CD4-positive, alpha-beta T cell (primary cell): ENCODE measurements around the gene AGK. TPM values are rescaled to one million over a fixed set of nuclear protein-coding genes. Genes with fewer than 3 reads are reported as not detected.

Experiments
- ATAC-seq: fragments of 200-7000 bp; cut with Tn5 transposase; one replicate; pipeline ENCODE4 v1.10.0; 2022; ENCODE audit warnings: mild to moderate bottlenecking; ENCODE audit not compliant: poor library complexity
- CTCF ChIA-PET: fragments of 350-600 bp; sonication (Branson Sonifier 250); formaldehyde crosslinking; loops from one replicate; lab custom pipeline; 2021; ENCODE audit warnings: antibody characterized with exemption, inconsistent platforms; lab: Charles Lee
- POLR2A ChIA-PET: fragments of 350-600 bp; sonication (Branson Sonifier 250); formaldehyde crosslinking; loops from one replicate; lab custom pipeline; 2021; ENCODE audit warnings: antibody characterized with exemption, inconsistent platforms; lab: Charles Lee
- DNase-seq, 14 experiments: peaks; one replicate each; pipeline ENCODE4 v3.0.0-alpha.2; 2013 to 2020; ENCODE audit warnings: mixed read lengths in 2 of 14
- H3K27ac ChIP-seq, 2 donors: one replicate each; pipeline versions ENCODE4 v1.5.1 to v1.7.0; 2013; ENCODE audit warnings: low read length in 2 of 2, low read depth in 1 of 2, mild to moderate bottlenecking in 1 of 2
- H3K27me3 ChIP-seq, 2 experiments: 1 replicate in 1 of 2; 2 replicates in 1 of 2; pipeline versions ENCODE4 v1.6.1 to v1.7.0; 2013; ENCODE audit warnings: low read length in 2 of 2, control low read depth in 1 of 2, mild to moderate bottlenecking in 1 of 2, moderate library complexity in 1 of 2; ENCODE audit not compliant: insufficient read depth in 2 of 2, control insufficient read depth in 1 of 2
- H3K36me3 ChIP-seq: one replicate; pipeline ENCODE4 v1.6.1; 2013; ENCODE audit warnings: low read length, control low read depth; ENCODE audit not compliant: insufficient read depth
- H3K4me1 ChIP-seq: one replicate; pipeline ENCODE4 v1.6.1; 2013; ENCODE audit warnings: low read length, control low read depth; ENCODE audit not compliant: insufficient read depth
- H3K4me3 ChIP-seq: one replicate; pipeline ENCODE4 v1.5.1; 2013; ENCODE audit warnings: mild to moderate bottlenecking, low read length, moderate library complexity
- H3K9me3 ChIP-seq, 2 experiments: 1 replicate in 1 of 2; 2 replicates in 1 of 2; pipeline versions ENCODE4 v1.6.1 to v1.7.0; 2013; ENCODE audit warnings: low read length in 2 of 2, mild to moderate bottlenecking in 2 of 2, control low read depth in 1 of 2, moderate library complexity in 1 of 2; ENCODE audit not compliant: control insufficient read depth in 1 of 2, insufficient read depth in 1 of 2
- H3K27ac Mint-ChIP-seq: one replicate; pipeline ENCODE4 v1.8.0; 2020; ENCODE audit warnings: mixed read lengths
- H3K27me3 Mint-ChIP-seq: one replicate; pipeline ENCODE4 v1.8.0; 2021; ENCODE audit warnings: mixed read lengths
- H3K36me3 Mint-ChIP-seq: one replicate; pipeline ENCODE4 v1.8.0; 2021; ENCODE audit warnings: low read depth, mixed read lengths
- H3K4me1 Mint-ChIP-seq: one replicate; pipeline ENCODE4 v1.8.0; 2021; ENCODE audit warnings: low read depth, mixed read lengths
- H3K4me3 Mint-ChIP-seq: one replicate; pipeline ENCODE4 v1.8.0; 2020; ENCODE audit warnings: mild to moderate bottlenecking, mixed read lengths
- H3K9me3 Mint-ChIP-seq: one replicate; pipeline ENCODE4 v1.8.0; 2020; ENCODE audit warnings: mixed read lengths
- CTCF ChIP-seq: fragments of 200-600 bp; IDR thresholded peaks from one replicate; pipeline ENCODE4 v1.8.0; 2022; ENCODE audit warnings: antibody characterized with exemption, mild to moderate bottlenecking
- intact Hi-C, 2 experiments: fragments of 100-400 bp; cut with DNase I in 1 of 2; cut with micrococcal nuclease in 1 of 2; formaldehyde crosslinking; loops; one replicate each; pipeline versions ENCODE4 v1.15.1 to v1.9.0; 2023 to 2025; cut with DNase I, micrococcal nuclease
- total RNA-seq, 174 experiments: library from RNA in 2 of 174; stranded (reverse) in 2 of 174; gene quantifications; one replicate each; pipeline ENCODE4 v1.2.3 and lab custom pipeline; 2021 to 2026

The AGK gene
- total RNA-seq, 2 experiments from 2014 or later: 18.9 to 20.5 TPM

GRCh38 chr7:141671705-141672496, 120.7 kb downstream of the AGK start:
- DNase-seq: peak in 1 of 14 experiments; percentile 26
- intact Hi-C loops: no loop called here
- Histone ChIP-seq H3K4me1 (no peaks in the 10 kb centered on the region), H3K4me3 (no peak overlapping the region), H3K27me3 (no peaks in the 10 kb centered on the region), H3K27ac (no peak overlapping the region), H3K9me3 (no peaks in the 10 kb centered on the region), H3K36me3 (peaks cover 41% of the 10 kb centered on the region)
- CTCF ChIA-PET: no interaction called here
- no peak for TF ChIP-seq CTCF
- no peak for ATAC-seq
- Mint-ChIP-seq H3K4me1 (no peaks in the 10 kb centered on the region), H3K9me3 (no peaks in the 10 kb centered on the region), H3K4me3 (no peak overlapping the region), H3K36me3 (peaks cover 82% of the 10 kb centered on the region), H3K27ac (no peak overlapping the region), H3K27me3 (no peaks in the 10 kb centered on the region)
- POLR2A ChIA-PET: no interaction called here

DNA sequence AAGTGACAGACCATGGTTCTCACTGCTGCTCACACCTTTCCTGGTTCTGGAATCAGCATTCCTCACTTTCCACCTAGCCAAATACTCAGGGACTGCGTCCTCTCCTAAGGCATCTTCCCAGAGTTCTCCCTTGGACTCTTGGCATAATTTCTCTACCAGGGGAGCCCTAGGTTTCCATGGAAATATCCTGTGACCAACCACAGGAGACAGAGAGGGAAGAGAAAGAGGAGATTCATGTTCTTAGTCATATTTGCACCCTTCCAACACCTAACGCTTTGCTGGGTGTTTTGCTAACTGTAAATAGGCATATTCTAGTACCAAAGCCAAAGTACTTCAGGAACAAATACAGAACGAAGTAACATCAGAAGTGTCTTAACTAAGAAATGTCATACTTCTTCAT, 122.1 kb downstream of the AGK start:
- Mint-ChIP-seq H3K36me3 (peaks cover 77% of the 10 kb centered on the region), H3K4me3 (no peak overlapping the region), H3K27me3 (no peaks in the 10 kb centered on the region), H3K27ac (no peak overlapping the region), H3K9me3 (no peaks in the 10 kb centered on the region), H3K4me1 (no peaks in the 10 kb centered on the region)
- H3K27ac ChIP-seq: no peak overlapping the region
- no peaks in the 10 kb centered on the region for H3K4me1 ChIP-seq
- DNase-seq (no peak), ATAC-seq (no peak)
- CTCF ChIA-PET: no interaction called here
- H3K27me3 ChIP-seq: no peaks in the 10 kb centered on the region
- H3K9me3 ChIP-seq: no peaks in the 10 kb centered on the region
- POLR2A ChIA-PET: no interaction called here
- H3K36me3 ChIP-seq: peaks cover 42% of the 10 kb centered on the region
- intact Hi-C loops: no loop called here
- H3K4me3 ChIP-seq: no peak overlapping the region
- TF ChIP-seq CTCF: no peak

DNA sequence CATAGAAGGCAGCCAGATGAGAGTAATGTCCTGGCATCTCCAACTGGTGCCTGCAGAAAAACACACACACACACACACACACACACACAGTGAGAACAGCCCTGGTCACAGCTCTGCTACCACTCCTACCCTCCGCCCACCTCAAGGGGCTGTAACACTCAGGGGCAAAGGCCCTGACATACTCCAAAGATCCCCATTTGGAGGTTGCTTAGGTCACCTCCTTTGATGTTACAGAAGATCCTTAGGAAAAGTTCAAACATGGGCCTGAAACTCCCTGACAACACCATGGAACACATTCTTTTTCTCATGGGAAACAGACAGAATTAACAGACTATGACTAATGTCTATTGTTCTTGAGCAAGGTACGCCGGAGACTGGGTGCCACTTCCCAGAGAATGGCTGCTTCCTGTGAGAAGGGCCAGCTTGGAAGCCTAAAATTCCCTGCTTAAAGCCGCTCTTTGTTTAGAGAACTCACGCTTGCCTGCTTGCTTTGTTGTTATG, 123.0 kb downstream of the AGK start:
- no peaks in the 10 kb centered on the region for H3K4me1 Mint-ChIP-seq
- H3K4me1 ChIP-seq: no peaks in the 10 kb centered on the region
- H3K4me3 ChIP-seq: no peak overlapping the region
- no peak for TF ChIP-seq CTCF
- peak overlapping the region; percentile 25 for H3K27ac Mint-ChIP-seq
- ChIA-PET POLR2A (no interaction called here), CTCF (no interaction called here)
- intact Hi-C loops: no loop called here
- H3K4me3 Mint-ChIP-seq: no peak overlapping the region
- no peak overlapping the region for H3K27ac ChIP-seq
- no peak for DNase-seq
- H3K9me3 Mint-ChIP-seq: no peaks in the 10 kb centered on the region
- no peaks in the 10 kb centered on the region for H3K9me3 ChIP-seq
- H3K36me3 Mint-ChIP-seq: peaks cover 77% of the 10 kb centered on the region
- peaks cover 46% of the 10 kb centered on the region for H3K36me3 ChIP-seq
- H3K27me3 Mint-ChIP-seq: no peaks in the 10 kb centered on the region
- ATAC-seq: no peak
- no peaks in the 10 kb centered on the region for H3K27me3 ChIP-seq
